HFFc6 (cell line): ENCODE results near the gene BCL2. TPM values are rescaled to one million over a fixed set of nuclear protein-coding genes. Genes with fewer than 3 reads are reported as not detected.

ENCODE experiments used
- DNase-seq: peaks from one replicate; pipeline ENCODE4 v3.0.0-alpha.2; 2018
- H3K27ac Mint-ChIP-seq: 2 replicates; pipeline ENCODE4 v1.8.0; 2020; ENCODE audit warnings: mild to moderate bottlenecking, mixed read lengths
- H3K27me3 Mint-ChIP-seq: 2 replicates; pipeline ENCODE4 v1.8.0; 2021; ENCODE audit warnings: mild to moderate bottlenecking, moderate library complexity, mixed read lengths; ENCODE audit not compliant: insufficient read depth
- H3K36me3 Mint-ChIP-seq: 2 replicates; pipeline ENCODE4 v1.8.0; 2021; ENCODE audit warnings: low read depth, mixed read lengths
- H3K4me1 Mint-ChIP-seq: 2 replicates; pipeline ENCODE4 v1.8.0; 2020; ENCODE audit warnings: low read depth, mixed read lengths
- H3K4me3 Mint-ChIP-seq: 2 replicates; pipeline ENCODE4 v1.8.0; 2020; ENCODE audit warnings: mild to moderate bottlenecking, moderate library complexity, mixed read lengths
- H3K9me3 Mint-ChIP-seq: 2 replicates; pipeline ENCODE4 v1.8.0; 2020; ENCODE audit warnings: mild to moderate bottlenecking, mixed read lengths
- total RNA-seq, 6 experiments: library from RNA; stranded (reverse); fragmentation: NEBNext Ultra II Directional; extraction: Animal tissue kit (Norgen Biotek cat#: 25700); gene quantifications; 2 replicates in 1 of 6; 3 replicates in 5 of 6; pipeline ENCODE4 v1.2.3, GENCODE V29; 2021
- TF ChIP-seq, protein P1 (sequence below): fragments of 200-600 bp; sonication (generic); IDR thresholded peaks from 2 replicates; pipeline ENCODE4 v1.5.0; 2021; ENCODE audit warnings: antibody characterized with exemption, mild to moderate bottlenecking

The BCL2 gene
- total RNA-seq, 6 experiments from 2014 or later = 0.17 to 1.1 (median 0.95) TPM

DNA sequence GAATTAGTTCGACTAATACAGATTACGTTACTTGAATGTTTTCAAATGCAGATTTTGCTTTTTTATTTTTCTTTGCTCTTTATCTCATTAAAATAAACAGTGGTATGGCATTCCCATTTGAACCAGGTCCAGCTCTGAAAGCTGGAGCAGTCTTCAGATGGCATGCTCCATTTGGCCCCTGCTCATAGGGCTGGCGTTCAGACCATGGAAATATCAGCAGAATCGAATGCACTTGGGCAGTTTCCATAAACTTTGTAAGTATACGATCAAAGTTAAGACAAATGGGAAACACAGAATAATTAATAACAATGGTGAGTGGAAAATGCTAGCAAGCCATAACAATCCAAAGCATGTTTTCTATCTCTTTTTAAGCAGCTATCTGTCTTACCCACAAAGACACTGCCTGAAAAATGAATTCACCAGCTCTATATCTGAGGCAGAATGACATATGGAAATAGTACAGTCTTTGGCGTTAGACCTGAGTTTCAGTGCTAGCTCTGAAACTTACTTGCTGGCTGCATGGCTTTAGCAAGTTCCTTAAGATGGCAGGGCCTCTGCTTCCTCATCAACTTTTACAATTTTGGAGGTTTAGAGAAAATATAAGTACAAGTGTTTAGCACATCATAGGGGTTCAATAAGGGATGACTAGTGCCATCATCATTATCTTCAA lies 131.6 kb downstream of the BCL2 start:
- DNase-seq = no peak
- Mint-ChIP-seq H3K36me3 (no peaks in the 10 kb centered on the region), H3K27me3 (peaks cover 7% of the 10 kb centered on the region), H3K4me1 (no peaks in the 10 kb centered on the region), H3K4me3 (no peak overlapping the region), H3K9me3 (no peaks in the 10 kb centered on the region), H3K27ac (no peak overlapping the region)
- TF ChIP-seq, protein P1, sequence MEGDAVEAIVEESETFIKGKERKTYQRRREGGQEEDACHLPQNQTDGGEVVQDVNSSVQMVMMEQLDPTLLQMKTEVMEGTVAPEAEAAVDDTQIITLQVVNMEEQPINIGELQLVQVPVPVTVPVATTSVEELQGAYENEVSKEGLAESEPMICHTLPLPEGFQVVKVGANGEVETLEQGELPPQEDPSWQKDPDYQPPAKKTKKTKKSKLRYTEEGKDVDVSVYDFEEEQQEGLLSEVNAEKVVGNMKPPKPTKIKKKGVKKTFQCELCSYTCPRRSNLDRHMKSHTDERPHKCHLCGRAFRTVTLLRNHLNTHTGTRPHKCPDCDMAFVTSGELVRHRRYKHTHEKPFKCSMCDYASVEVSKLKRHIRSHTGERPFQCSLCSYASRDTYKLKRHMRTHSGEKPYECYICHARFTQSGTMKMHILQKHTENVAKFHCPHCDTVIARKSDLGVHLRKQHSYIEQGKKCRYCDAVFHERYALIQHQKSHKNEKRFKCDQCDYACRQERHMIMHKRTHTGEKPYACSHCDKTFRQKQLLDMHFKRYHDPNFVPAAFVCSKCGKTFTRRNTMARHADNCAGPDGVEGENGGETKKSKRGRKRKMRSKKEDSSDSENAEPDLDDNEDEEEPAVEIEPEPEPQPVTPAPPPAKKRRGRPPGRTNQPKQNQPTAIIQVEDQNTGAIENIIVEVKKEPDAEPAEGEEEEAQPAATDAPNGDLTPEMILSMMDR = no peak

DNA sequence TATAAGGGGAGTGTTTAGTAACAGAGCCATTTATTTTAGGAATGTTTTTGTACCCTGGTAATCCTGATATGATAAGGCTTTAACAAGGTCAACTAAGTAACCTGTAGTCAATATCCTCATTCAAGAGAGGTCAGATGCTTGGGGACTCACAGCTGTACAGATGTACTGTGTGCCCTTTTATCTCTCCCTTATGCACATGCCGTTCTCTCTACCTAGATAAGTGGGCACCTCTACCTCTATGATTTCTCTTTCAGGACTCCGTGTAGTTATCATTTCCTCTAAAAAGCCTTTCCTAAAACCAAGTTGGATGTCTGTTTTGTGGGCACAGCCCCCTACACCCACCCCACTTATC lies 132.4 kb downstream of the BCL2 start:
- H3K4me1 Mint-ChIP-seq = no peaks in the 10 kb centered on the region
- DNase-seq = no peak
- peaks cover 8% of the 10 kb centered on the region for H3K27me3 Mint-ChIP-seq
- no peaks in the 10 kb centered on the region for H3K9me3 Mint-ChIP-seq
- H3K36me3 Mint-ChIP-seq = no peaks in the 10 kb centered on the region
- H3K27ac Mint-ChIP-seq = no peak overlapping the region
- TF ChIP-seq, protein P1 = no peak
- no peak overlapping the region for H3K4me3 Mint-ChIP-seq

DNA sequence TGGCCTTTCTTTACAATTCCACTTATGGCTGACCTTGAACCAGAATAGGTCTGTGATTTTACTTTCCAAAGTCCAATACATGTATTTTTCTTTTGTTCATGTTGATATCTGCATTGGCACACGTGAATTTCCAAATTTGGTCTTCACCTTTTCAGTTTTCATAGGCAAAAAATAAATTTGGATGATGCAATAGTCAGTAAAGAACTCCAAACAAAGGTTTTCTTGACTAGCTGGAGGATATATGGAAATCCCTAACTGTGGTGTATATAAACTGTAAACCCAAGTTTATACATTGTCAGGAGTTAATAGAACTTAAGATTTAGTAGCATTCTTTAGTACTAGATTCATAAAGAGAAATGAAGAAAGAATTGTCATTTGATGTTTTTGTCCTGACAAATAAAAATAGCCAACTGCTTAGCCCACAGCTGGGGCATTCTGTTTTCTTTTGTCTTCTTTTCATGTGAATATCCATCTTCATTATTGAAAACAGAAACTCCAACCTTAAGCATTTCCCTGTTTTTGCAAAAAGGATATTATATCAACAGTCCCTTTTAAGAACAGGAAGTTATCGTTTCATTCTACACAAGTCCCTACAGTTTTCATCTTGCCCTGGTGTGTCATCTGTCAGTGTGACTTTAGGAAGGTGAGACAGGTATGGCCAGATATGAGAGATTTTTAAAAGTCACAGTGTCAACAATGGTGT lies 132.9 kb downstream of the BCL2 start:
- no peak overlapping the region for H3K4me3 Mint-ChIP-seq
- no peaks in the 10 kb centered on the region for H3K36me3 Mint-ChIP-seq
- H3K27me3 Mint-ChIP-seq = peaks cover 10% of the 10 kb centered on the region
- H3K27ac Mint-ChIP-seq = no peak overlapping the region
- no peaks in the 10 kb centered on the region for H3K9me3 Mint-ChIP-seq
- no peak for DNase-seq
- no peaks in the 10 kb centered on the region for H3K4me1 Mint-ChIP-seq
- TF ChIP-seq, protein P1 = no peak

DNA sequence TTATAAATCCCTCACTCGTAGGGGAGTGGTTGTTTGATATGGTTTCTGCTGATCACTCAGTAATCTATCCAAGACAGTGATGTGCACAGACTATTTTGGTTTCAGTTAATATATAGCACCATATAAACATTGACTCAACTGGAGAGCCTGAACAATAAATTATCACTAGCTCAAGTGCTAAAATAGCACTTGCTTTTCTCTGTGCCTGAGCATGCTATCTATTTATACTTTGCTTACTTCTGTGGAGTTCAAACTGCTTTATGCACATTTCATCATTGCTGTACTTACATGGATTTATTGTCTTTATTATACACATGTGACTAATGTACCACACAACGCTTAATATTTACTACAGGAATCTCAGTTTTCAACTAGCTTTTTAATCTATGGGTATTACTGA lies 133.6 kb downstream of the BCL2 start:
- no peak overlapping the region for H3K27ac Mint-ChIP-seq
- TF ChIP-seq, protein P1 = no peak
- no peaks in the 10 kb centered on the region for H3K36me3 Mint-ChIP-seq
- peaks cover 16% of the 10 kb centered on the region for H3K27me3 Mint-ChIP-seq
- no peak overlapping the region for H3K4me3 Mint-ChIP-seq
- DNase-seq = no peak
- H3K9me3 Mint-ChIP-seq = no peaks in the 10 kb centered on the region
- no peaks in the 10 kb centered on the region for H3K4me1 Mint-ChIP-seq

DNA sequence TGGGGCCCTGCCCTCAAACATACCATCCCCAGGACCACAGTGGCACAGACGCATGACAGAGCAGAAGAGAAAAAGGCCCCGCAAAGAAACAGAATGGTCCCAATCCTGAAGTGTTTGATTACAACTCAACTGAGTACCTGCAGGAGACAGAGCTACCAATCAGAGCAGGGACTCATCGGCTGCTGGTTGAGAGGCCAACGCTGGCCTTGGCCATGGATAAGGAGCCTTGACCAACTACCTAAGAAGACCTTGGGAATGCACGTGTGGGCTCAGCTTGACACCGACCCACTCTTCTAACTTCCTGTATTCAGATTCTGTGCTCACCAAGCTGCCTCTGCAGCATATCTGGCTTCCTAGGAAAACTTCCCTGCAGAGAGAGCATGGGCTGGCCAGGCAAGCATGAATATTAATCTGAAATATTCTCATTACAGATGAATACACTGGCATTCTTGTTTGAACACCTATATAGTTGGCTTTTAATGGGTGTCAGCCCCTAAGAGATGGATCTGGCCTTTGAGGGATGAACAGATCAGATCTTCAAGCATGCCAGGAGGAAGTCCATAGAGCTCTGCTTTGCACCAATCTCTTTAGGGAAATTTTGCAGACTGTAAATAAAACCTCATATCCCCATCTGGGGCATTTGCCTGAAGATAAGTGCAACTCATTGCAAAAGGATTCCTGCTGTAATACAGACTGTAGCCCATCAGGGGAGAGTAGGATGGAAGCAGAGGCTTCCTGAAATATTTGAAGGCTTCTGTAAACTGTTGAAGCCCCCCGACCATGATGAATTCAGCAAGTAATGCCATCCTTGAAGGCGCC lies 135.4 kb downstream of the BCL2 start:
- no peaks in the 10 kb centered on the region for H3K36me3 Mint-ChIP-seq
- TF ChIP-seq, protein P1 = no peak
- DNase-seq = no peak
- no peaks in the 10 kb centered on the region for H3K4me1 Mint-ChIP-seq
- H3K9me3 Mint-ChIP-seq = no peaks in the 10 kb centered on the region
- no peak overlapping the region for H3K4me3 Mint-ChIP-seq
- H3K27me3 Mint-ChIP-seq = peaks cover 25% of the 10 kb centered on the region
- H3K27ac Mint-ChIP-seq = no peak overlapping the region
